D721Med (cell line): ENCODE results near the gene PRLR.
"Not testable (repeated sequence)": the region's sequence is repeated elsewhere in the genome, so short reads cannot be mapped to it uniquely, and the experiment has no call there.

Experiments
- DNase-seq: peaks from one replicate; pipeline ENCODE4 v3.0.0; 2011; ENCODE audit warnings: low spot score; ENCODE audit not compliant: insufficient read length
- FAIRE-seq: peaks from 2 replicates; lab custom pipeline; 2011; peaks lifted over from hg19 to GRCh38; lab: Jason Lieb, UNC
- CTCF ChIP-seq: IDR thresholded peaks from 2 replicates; pipeline ENCODE4 v1.5.1; 2012; ENCODE audit warnings: mild to moderate bottlenecking, control low read depth; ENCODE audit not compliant: insufficient read depth; ENCODE audit errors: missing control alignments

The PRLR gene

GRCh38 chr5:35044649-35045048 lies 185.6 kb downstream of the PRLR start:
- FAIRE-seq (no peak), DNase-seq (no peak)
- no peak for TF ChIP-seq CTCF

GRCh38 chr5:35042781-35043180 lies 187.5 kb downstream of the PRLR start:
- no peak for TF ChIP-seq CTCF
- FAIRE-seq (no peak), DNase-seq (no peak)

GRCh38 chr5:35041261-35041660 lies 189.0 kb downstream of the PRLR start:
- TF ChIP-seq CTCF, result no peak
- no peak for DNase-seq
- no peak for FAIRE-seq

GRCh38 chr5:35038891-35039290 lies 191.4 kb downstream of the PRLR start:
- no peak for TF ChIP-seq CTCF
- no peak for FAIRE-seq
- DNase-seq, result no peak

- FAIRE-seq (no peak), DNase-seq (no peak)
- no peak for TF ChIP-seq CTCF
Observed at GRCh38 chr5:35036536-35036935, 193.8 kb downstream of the PRLR start.

- DNase-seq, FAIRE-seq: not testable (repeated sequence)
Observed at GRCh38 chr5:35035929-35036328, 194.4 kb downstream of the PRLR start.

GRCh38 chr5:35035271-35035670 lies 195.0 kb downstream of the PRLR start:
- no peak for TF ChIP-seq CTCF
- DNase-seq (no peak), FAIRE-seq (no peak)

- no peak for TF ChIP-seq CTCF
- FAIRE-seq, result no peak
Observed at GRCh38 chr5:35032356-35032755, 197.9 kb downstream of the PRLR start.

More at GRCh38 chr5:35032356-35032755, 197.9 kb downstream of the PRLR start:
- DNase-seq, result no peak
